ENCODE measurements around the gene CPA1.
"Not testable (repeated sequence)": the region's sequence is repeated elsewhere in the genome, so short reads cannot be mapped to it uniquely, and the experiment has no call there.

Gene CPA1

GRCh38 chr7:130369110-130369711 is 11.1 kb upstream of the CPA1 start:
- no peaks in the 10 kb centered on the region for H3K36me3 ChIP-seq
- H3K4me3 ChIP-seq (ENCODE audit: low read depth, low read length): no peak overlapping the region
- no peaks in the 10 kb centered on the region for H3K27me3 ChIP-seq
- H3K4me1 ChIP-seq: peaks cover 43% of the 10 kb centered on the region
- no peak for TF ChIP-seq CTCF (IDR thresholded peaks at IDR 0.05; ENCODE audit: low read depth, low read length)
- no peaks in the 10 kb centered on the region for H3K9me3 ChIP-seq
- DNase-seq: no peak

GRCh38 chr7:130369831-130370550 is 10.3 kb upstream of the CPA1 start:
- no peaks in the 10 kb centered on the region for H3K27me3 ChIP-seq
- DNase-seq: no peak
- no peak for TF ChIP-seq CTCF (IDR thresholded peaks at IDR 0.05; ENCODE audit: low read depth, low read length)
- no peaks in the 10 kb centered on the region for H3K36me3 ChIP-seq
- H3K4me3 ChIP-seq (ENCODE audit: low read depth, low read length): no peak overlapping the region
- no peaks in the 10 kb centered on the region; the same call in 1 of the 2 replicates for H3K9me3 ChIP-seq
- peaks cover 41% of the 10 kb centered on the region for H3K4me1 ChIP-seq

- H3K4me1 ChIP-seq: peaks cover 32% of the 10 kb centered on the region
- no peaks in the 10 kb centered on the region; the same call in 1 of the 2 replicates for H3K9me3 ChIP-seq
- DNase-seq: no peak
- H3K27me3 ChIP-seq: no peaks in the 10 kb centered on the region
- no peak for TF ChIP-seq CTCF (IDR thresholded peaks at IDR 0.05; ENCODE audit: low read depth, low read length)
- no peaks in the 10 kb centered on the region for H3K36me3 ChIP-seq
- H3K4me3 ChIP-seq (ENCODE audit: low read depth, low read length): no peak overlapping the region
Measured at GRCh38 chr7:130371046-130371445, 9.2 kb upstream of the CPA1 start.

GRCh38 chr7:130372402-130373165 is 7.7 kb upstream of the CPA1 start:
- Histone ChIP-seq H3K4me3 (ENCODE audit: low read depth, low read length) (no peak overlapping the region), H3K36me3 (no peaks in the 10 kb centered on the region), H3K27me3 (no peaks in the 10 kb centered on the region), H3K9me3 (no peaks in the 10 kb centered on the region; the same call in 1 of the 2 replicates), H3K4me1 (peaks cover 30% of the 10 kb centered on the region)
- no peak for TF ChIP-seq CTCF (IDR thresholded peaks at IDR 0.05; ENCODE audit: low read depth, low read length)
- DNase-seq: no peak

- Histone ChIP-seq H3K4me1 (peaks cover 23% of the 10 kb centered on the region), H3K9me3 (no peaks in the 10 kb centered on the region; the same call in 1 of the 2 replicates), H3K4me3 (ENCODE audit: low read depth, low read length) (no peak overlapping the region), H3K36me3 (no peaks in the 10 kb centered on the region), H3K27me3 (no peaks in the 10 kb centered on the region)
- no peak for DNase-seq
- no peak for TF ChIP-seq CTCF (IDR thresholded peaks at IDR 0.05; ENCODE audit: low read depth, low read length)
Measured at GRCh38 chr7:130374507-130374906, 5.8 kb upstream of the CPA1 start.

DNA sequence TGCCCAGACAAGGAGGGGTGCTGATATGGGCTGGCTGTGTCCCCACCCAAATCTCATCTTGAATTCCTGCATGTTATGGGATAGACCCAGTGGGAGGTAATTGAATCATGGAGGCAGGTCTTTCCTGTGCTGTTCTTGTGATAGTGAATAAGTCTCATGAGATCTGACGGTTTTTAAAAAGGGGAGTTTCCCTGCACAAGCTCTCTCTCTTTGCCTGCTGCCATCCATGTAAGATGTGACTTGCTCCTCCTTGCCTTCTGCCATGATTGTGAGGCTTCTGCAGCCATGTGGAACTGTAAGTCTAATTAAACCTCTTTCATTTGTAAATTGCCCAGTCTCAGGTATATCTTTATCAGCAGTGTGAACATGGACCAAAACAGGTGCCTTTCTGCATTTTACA is 3.8 kb upstream of the CPA1 start:
- H3K27me3 ChIP-seq; H3K9me3 ChIP-seq; H3K4me3 ChIP-seq (ENCODE audit: low read depth, low read length); H3K36me3 ChIP-seq; DNase-seq: not testable (repeated sequence)
- H3K4me1 ChIP-seq: peaks cover 35% of the 10 kb centered on the region
